MG63 (cell line): Measurements from ENCODE around the gene SLC39A3. TPM values are rescaled to one million over a fixed set of nuclear protein-coding genes. Genes with fewer than 3 reads are reported as not detected.

Experiments used
- total RNA-seq: library from RNA; depleted of rRNA; stranded (reverse); fragments of >200 nt; shearing (Covaris generic); gene quantifications from 2 replicates; pipeline ENCODE4 v1.2.3, GENCODE V29; 2014; ENCODE audit warnings: low replicate concordance; rRNA removed

Gene SLC39A3
- total RNA-seq, 1 experiment from 2014 or later = 42.7 TPM

Other genes with a start within 250 kb of the SLC39A3 start
- 0.20 TPM in 1 of 2 replicates, not detected in the other for gene GNG7, start 37.3 kb downstream of the SLC39A3 start, total RNA-seq
- gene DIRAS1, start 18.6 kb downstream of the SLC39A3 start, total RNA-seq = 8.9 and 11.6 TPM in 2 replicates
- gene SGTA, start 43.3 kb upstream of the SLC39A3 start, total RNA-seq = 68.4 and 87.7 TPM in 2 replicates
- 127 and 179 TPM in 2 replicates for gene THOP1, start 45.5 kb upstream of the SLC39A3 start, total RNA-seq
- 1.2 and 2.4 TPM in 2 replicates for gene ZNF554, start 79.9 kb upstream of the SLC39A3 start, total RNA-seq
- 0.92 and 4.5 TPM in 2 replicates for gene ZNF555, start 101.5 kb upstream of the SLC39A3 start, total RNA-seq
- gene ZNF556, start 127.3 kb upstream of the SLC39A3 start, total RNA-seq = 0.07 and 0.13 TPM in 2 replicates
- gene ZNF57, start 160.9 kb upstream of the SLC39A3 start, total RNA-seq = 2.2 and 3.3 TPM in 2 replicates
- gene ZNF77, start 205.0 kb upstream of the SLC39A3 start, total RNA-seq = 5.0 and 6.8 TPM in 2 replicates
- gene TLE6, start 237.5 kb upstream of the SLC39A3 start, total RNA-seq = not detected in 2 replicates